ENCODE measurements around the gene SCAPER.

SCAPER gene

GRCh38 chr15:76572983-76573314 lies 332.2 kb downstream of the SCAPER start:
- Histone ChIP-seq H3K27me3 (no peaks in the 10 kb centered on the region), H3K27ac (no peak overlapping the region), H3K4me1 (ENCODE audit: control insufficient read depth in 1 of 2, insufficient read depth in 1 of 2, low read depth in 1 of 2, low read length in 1 of 2) (no peaks in the 10 kb centered on the region), H3K36me3 (no peaks in the 10 kb centered on the region), H3K9me3 (no peaks in the 10 kb centered on the region), H3K4me3 (ENCODE audit: low read depth in 1 of 2, low read length in 1 of 2) (no peak overlapping the region)
- TF ChIP-seq CTCF (IDR thresholded peaks at IDR 0.05): no peak

GRCh38 chr15:76566276-76566675 lies 338.9 kb downstream of the SCAPER start:
- TF ChIP-seq CTCF (IDR thresholded peaks at IDR 0.05): no peak
- no peak overlapping the region for H3K27ac ChIP-seq
- H3K4me3 ChIP-seq (ENCODE audit: low read depth in 1 of 2, low read length in 1 of 2): no peak overlapping the region
- no peaks in the 10 kb centered on the region for H3K27me3 ChIP-seq
- no peaks in the 10 kb centered on the region for H3K9me3 ChIP-seq
- H3K4me1 ChIP-seq (ENCODE audit: control insufficient read depth in 1 of 2, insufficient read depth in 1 of 2, low read depth in 1 of 2, low read length in 1 of 2): no peaks in the 10 kb centered on the region
- no peaks in the 10 kb centered on the region for H3K36me3 ChIP-seq

- H3K4me1 ChIP-seq (ENCODE audit: control insufficient read depth in 1 of 2, insufficient read depth in 1 of 2, low read depth in 1 of 2, low read length in 1 of 2): no peaks in the 10 kb centered on the region
- H3K9me3 ChIP-seq: no peaks in the 10 kb centered on the region
- TF ChIP-seq CTCF (IDR thresholded peaks at IDR 0.05): no peak
- H3K27me3 ChIP-seq: no peaks in the 10 kb centered on the region
- H3K4me3 ChIP-seq (ENCODE audit: low read depth in 1 of 2, low read length in 1 of 2): no peak overlapping the region
- H3K36me3 ChIP-seq: no peaks in the 10 kb centered on the region
- no peak overlapping the region for H3K27ac ChIP-seq
Measured at GRCh38 chr15:76565366-76565765, 339.8 kb downstream of the SCAPER start.

- Histone ChIP-seq H3K27me3 (no peaks in the 10 kb centered on the region), H3K27ac (no peak overlapping the region), H3K9me3 (no peaks in the 10 kb centered on the region), H3K4me1 (ENCODE audit: control insufficient read depth in 1 of 2, insufficient read depth in 1 of 2, low read depth in 1 of 2, low read length in 1 of 2) (no peaks in the 10 kb centered on the region), H3K4me3 (ENCODE audit: low read depth in 1 of 2, low read length in 1 of 2) (no peak overlapping the region), H3K36me3 (no peaks in the 10 kb centered on the region)
- no peak for TF ChIP-seq CTCF (IDR thresholded peaks at IDR 0.05)
Measured at GRCh38 chr15:76555247-76555646, 349.9 kb downstream of the SCAPER start.

- no peak overlapping the region for H3K27ac ChIP-seq
- H3K4me1 ChIP-seq (ENCODE audit: control insufficient read depth in 1 of 2, insufficient read depth in 1 of 2, low read depth in 1 of 2, low read length in 1 of 2): no peaks in the 10 kb centered on the region
- H3K9me3 ChIP-seq: no peaks in the 10 kb centered on the region
- no peaks in the 10 kb centered on the region for H3K36me3 ChIP-seq
- no peak for TF ChIP-seq CTCF (IDR thresholded peaks at IDR 0.05)
- H3K4me3 ChIP-seq (ENCODE audit: low read depth in 1 of 2, low read length in 1 of 2): no peak overlapping the region
- H3K27me3 ChIP-seq: no peaks in the 10 kb centered on the region
Measured at GRCh38 chr15:76553564-76553963, 351.6 kb downstream of the SCAPER start.

GRCh38 chr15:76553102-76553501 lies 352.0 kb downstream of the SCAPER start:
- TF ChIP-seq CTCF (IDR thresholded peaks at IDR 0.05): no peak
- Histone ChIP-seq H3K36me3 (no peaks in the 10 kb centered on the region), H3K4me1 (ENCODE audit: control insufficient read depth in 1 of 2, insufficient read depth in 1 of 2, low read depth in 1 of 2, low read length in 1 of 2) (no peaks in the 10 kb centered on the region), H3K27ac (no peak overlapping the region), H3K27me3 (no peaks in the 10 kb centered on the region), H3K4me3 (ENCODE audit: low read depth in 1 of 2, low read length in 1 of 2) (no peak overlapping the region), H3K9me3 (no peaks in the 10 kb centered on the region)

All from neutrophil (primary cell).